NCI-H1694 (cell line): Measurements from ENCODE around the gene EWSR1.

Experiments
- DNase-seq: peaks from one replicate; lab custom pipeline; 2025; lab: John Stamatoyannopoulos, UW

Gene EWSR1

DNA sequence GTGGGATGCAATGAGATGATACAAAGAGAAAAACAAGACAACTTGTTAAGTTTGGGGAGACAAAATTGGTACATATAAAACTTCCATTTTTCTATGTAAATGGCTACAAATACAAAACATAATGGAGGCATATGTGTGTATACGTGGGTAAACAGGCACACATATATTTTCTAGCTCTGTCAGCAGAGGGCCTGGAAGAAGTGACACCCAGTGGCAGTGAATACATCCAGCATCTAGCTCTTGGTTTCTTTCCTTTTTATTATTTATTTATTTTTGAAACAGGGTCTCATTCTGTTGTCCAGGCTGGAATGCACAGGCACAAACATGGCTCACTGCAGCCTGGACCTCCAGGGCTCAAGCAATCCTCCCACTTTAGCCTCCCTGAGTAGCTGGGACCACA, 52.5 kb downstream of the EWSR1 start:
- DNase-seq, result no peak

DNA sequence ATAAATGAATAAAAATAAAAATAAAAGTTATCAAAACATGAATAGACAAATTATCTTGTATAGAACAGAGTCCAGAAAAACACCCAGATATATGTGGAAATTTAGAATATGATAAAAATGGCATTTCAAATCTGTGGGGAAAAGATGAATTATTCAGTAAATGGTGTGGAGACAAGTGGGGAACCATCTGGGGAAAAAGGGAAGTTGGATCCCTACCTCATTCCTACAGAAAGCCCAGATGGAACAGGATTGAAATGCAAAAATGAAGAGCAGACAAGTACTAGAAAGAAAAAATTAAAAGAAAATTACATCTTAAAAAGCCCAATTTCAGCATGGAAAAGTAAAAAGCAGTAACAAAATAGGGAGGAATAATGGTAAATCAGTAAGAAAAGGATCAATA, 55.6 kb downstream of the EWSR1 start:
- no peak for DNase-seq

DNA sequence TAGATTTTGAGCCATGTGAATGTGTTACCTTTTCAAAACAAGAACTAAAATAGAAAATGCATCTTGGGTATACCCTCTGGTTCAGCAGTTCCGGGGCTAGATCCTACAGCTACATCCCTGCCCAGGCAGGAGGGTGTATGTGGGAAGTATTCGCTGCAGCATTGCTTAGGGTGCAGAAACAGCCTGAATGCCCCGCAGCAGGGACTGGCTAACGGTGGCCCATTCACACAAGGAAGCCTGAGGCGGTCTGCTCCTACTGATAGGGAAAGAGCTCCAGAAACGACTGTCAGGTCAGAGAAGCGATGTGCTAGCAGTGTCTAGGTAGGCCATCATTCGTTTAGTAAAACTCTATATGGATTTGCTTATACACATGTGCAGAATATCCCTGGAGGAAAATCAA, 57.3 kb downstream of the EWSR1 start:
- no peak for DNase-seq

DNA sequence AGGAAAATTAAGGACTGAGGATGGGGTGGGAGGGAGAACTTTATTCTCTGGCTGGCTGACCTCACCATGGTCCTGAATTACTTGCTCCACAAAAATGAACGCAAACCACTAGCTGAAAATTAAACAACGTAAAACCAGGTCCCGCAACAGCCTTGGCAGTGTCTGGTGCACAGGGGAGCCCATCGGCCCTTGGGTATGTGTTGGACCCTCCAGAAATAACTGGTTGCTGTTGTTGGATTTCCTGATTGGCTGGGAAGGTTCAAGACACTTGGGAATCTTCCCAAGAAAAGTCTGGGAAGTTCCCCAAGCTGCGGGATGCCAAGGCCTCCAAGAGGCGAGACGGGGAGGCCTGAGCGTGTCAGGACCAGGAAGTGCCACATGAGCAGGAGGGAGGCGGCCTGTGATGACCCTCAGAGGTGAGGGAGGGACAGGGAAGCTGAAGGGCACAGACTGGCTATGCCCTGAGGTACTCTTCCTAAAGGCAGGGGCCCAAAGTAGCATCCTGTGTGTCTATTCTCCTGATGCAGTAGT, 57.8 kb downstream of the EWSR1 start:
- DNase-seq, result no peak

DNA sequence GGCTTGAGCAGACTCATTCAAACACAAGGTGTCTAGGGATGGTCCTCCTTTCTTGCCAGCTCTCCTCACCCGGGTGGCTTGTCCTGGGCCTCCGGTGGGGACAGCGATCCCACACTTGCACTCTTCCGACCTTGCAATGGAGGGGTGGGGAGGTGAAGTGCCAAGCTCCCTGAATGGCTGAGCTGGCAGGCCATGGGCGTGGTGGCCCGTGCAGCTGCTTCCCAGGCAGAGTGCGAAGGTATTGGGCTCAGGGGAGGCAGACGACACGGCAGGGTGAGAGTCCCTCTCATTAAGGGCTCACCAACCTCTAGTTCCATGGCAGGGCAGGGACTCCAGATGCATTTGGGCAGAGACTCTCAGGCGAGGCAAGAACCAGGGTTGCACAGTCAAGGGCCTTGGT, 58.4 kb downstream of the EWSR1 start:
- DNase-seq, result no peak

DNA sequence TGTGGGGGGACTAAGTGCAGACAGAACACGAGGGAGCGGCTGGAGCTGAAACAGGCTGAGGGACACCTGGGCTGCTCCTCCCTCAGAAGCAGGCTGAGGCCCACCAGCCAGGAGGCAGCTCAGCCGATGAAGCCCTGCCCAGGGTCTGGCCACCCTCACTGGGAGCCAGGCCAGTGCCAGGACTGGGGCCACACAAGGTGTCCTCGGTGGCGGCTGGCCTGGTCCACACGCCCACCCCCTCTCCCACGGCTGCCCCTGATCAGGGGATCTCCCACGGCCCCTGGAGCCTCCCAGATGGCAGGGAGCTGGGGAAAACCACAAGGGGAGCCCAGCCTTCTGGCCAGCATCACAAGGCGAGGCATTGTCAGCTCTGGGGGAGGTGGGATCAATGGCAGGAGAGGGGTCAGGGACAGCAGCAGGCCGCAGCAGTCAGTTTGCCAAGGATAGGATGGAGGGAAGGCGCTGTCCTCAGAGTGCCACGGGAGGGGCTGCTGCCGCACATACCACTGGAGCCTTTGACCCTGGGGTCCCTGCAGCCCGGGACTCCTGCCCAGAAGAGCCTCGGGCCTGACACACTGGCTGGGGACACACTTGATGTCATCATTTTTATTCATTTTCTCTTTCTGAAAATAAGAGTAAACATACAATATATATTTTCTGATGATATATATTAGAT, 59.2 kb downstream of the EWSR1 start:
- no peak for DNase-seq

DNA sequence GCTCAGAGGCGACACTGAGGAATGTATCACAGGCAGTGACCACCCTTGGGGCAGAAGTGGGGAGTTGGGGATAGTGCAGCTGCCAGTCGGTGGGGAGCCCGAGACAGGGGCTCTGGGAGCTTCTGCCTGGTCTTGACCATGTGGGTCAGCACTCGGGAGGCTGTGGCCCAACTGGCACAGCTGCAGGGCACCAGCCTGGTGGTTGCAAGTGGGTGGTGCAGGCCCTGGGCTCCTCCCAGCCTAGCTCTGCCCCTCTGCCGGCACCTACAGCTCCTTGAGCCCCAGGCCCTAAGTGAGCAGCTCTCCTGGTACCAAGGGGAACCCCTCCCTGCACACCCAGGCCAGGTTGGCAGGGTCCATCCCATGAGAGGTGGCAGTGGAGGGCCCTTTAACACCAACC, 60.0 kb downstream of the EWSR1 start:
- DNase-seq, result no peak

DNA sequence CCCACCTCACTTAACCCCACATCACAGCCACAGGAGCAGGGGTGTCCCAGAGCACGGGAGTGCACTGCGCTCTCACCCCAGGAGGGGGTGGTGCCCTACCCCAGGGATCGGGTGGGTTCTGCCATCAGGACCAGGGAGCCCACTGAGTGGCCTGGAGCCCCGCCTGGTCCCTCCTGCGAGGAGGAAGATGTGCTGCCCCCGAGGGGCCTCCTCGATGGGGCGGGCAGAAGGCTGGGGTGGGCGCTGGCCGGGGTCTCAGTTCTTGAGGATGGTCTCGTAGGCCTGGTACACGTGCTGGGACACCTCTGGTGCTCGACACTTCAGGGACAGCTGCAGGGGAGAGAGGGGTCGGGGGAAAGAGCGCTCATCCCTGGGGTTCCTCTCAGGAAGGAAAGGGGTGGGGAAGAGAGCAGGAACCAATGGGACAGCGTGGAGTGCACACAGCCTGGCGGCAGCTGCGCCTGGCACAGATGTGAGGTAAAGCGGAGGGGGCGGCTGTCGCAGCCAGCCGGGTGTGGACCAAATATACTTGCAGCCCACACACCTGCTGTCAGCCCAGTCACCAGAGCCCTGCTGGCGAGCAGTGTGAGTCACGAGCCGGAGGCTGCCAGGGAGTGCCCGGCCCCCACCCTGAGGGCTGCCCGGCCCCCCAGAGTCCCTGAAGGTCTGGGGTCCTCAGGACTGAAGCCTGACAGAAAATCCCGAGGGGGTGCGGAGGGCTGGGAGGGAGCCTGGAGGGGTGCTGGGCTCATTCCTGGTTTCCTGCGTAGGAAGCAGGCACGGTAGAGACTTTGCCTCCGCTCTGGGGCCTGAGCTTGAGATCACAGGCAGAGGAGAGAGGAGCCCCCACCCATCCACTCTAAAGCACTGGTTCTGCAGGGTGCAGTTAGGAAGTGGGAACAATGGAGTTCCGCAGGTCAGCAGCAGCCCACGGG, 60.8 kb downstream of the EWSR1 start:
- DNase-seq, result peak; percentile 61

DNA sequence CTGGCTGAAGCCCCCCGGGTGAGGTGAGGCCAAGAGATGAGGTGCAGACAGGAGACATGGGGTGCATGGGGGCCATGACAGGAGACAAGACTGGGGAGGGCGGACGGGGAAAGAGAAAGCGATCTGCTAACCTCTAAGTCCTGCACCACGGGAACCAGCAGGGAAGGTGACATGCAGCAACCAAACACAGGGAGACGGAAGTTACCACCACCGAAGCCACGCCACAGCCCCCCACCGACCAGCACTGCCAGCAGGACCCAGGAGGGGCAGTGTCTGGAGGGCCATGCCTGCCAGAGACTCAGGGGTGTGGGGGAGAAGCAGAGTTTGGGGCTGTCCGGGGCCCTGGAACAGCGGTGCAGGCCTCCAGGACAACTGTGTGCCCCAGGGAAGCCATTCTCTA, 61.5 kb downstream of the EWSR1 start:
- DNase-seq, result no peak

DNA sequence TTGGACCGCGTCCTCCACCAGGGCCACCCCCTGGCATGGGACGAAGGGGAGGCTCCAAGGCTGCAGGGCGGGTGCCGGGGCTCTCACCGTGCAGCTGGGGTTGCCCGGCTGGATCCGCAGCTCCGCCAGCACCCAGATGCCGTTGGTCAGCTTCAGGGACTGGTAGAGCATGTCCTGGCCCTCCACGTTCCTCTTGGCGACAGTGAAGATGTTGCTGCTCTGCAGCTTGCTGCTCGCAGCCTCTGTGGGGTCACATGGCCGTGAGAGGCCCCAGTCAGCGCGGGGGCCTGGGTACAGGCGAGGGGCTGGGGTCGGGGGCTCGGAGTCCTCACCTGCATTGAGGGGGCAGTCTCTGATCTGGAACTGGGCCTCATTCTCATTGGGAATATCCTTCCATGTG, 62.2 kb downstream of the EWSR1 start:
- no peak for DNase-seq

DNA sequence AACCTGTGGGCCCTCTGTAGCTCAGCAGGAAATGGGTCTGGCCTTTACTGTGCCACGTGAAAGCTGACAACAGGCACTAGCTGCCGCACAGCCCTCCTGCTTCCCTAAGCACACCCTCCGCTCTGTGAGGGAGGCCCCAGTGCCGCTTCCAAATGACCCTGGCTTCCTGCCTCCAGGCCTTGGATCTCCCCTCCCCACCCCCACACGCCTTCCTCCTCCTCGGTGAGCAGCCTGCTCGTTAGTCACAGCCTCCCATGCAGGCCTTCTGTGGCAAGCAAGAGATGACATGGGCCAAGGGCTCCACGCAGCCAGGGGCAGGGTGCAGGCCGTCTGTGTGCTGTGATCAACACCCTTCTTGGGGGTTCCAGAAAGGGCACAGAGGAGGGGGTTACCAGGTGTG, 62.7 kb downstream of the EWSR1 start:
- DNase-seq, result no peak

DNA sequence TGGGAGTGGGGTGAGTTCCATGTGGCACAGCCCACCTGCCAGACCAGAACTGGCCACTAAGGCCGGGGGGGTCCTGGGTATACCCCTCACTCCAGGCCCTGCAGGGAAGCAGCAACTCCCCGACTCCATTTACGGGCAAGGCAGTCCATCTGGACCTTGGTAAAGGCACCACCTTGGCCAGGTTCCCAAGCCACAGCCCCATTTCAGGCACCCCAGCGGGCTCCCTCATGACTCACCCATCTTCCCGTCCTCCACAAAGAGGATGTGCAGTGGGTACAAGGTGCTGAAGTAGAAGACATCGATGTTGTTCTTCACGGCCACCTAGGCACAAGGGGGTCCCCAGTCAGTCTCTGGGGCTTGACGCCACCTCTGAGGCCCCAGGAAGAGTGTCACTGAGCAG, 63.1 kb downstream of the EWSR1 start:
- DNase-seq, result no peak

DNA sequence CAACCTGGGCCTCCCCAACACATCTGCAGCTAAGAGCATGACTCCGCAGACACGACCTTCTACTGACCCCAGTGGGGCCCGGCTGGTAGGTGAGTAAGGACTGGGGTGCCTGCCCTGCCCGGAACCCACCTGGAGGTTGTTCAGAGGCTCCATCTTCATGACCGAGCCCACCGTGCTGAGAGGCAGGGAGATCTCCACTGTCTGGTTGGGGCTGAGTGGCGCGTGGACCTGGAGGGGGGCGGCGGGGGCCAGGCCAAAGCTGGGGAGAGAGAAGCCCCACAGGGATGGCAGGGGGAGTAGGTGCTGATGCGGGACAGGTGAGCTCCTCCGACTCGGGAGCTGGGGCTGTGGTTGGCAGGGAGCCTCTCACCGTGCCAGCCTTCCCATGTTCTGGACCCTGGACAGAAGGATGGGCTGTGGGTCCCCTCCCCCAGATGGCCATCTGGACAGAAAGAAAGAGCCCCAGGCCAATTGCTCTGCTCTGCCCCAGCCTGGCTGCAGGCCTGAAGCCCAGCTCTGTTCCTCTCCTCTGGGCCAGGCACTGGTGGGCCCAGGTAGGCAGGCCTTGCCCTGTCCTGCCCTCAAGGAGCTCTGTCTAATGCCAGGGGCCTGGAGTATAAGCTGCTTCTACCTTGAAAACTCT, 63.7 kb downstream of the EWSR1 start:
- DNase-seq, result no peak

DNA sequence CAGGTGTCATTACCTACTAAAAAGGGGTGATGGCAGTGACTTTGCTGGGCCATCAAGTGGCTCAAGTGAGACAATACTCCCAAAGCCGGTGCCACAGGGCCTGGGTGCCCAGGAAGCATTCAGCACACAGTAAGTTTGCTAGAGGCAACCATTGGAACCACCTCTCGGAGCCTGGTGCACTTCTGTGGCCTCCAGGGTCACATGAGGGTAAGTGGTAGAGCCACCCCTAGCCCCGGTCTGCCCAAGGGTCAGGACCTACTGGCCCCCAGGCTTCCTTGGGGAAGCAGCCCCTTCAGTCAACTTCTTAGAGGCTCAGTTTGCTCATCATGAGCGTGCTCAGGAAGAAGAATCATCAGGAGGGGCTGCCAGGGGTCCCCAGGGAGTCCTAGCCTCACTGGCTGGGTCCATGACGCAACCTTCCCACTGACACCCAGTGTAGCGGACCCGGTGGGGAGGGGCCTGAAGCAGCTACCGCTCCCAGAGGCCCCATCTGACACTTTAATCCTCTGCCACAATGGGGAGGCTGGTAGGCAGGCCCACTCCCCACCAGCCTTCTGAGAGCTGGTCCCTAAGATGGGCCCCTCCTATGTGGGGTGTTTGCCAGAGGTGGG, 64.9 kb downstream of the EWSR1 start:
- DNase-seq, result no peak

DNA sequence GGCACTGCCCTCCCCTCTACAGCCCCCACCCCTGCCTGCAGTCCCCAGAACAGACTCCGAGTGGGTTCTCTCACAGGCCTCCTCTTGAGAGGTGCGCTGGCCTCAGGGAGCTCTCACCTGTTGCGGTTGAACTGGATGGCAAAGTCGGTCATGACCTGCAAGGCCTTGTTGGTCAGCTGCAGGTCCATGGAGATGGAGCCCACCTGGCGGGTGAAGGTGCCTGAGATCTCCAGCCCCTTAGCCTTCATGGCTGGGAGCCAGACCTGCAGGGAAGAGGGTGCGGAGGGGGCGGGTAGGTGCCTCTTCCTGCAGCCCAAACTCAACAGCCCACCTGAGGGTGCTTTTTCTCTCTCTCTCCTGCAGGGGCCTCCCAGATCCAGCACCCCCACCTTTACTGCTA, 66.1 kb downstream of the EWSR1 start:
- DNase-seq, result no peak

DNA sequence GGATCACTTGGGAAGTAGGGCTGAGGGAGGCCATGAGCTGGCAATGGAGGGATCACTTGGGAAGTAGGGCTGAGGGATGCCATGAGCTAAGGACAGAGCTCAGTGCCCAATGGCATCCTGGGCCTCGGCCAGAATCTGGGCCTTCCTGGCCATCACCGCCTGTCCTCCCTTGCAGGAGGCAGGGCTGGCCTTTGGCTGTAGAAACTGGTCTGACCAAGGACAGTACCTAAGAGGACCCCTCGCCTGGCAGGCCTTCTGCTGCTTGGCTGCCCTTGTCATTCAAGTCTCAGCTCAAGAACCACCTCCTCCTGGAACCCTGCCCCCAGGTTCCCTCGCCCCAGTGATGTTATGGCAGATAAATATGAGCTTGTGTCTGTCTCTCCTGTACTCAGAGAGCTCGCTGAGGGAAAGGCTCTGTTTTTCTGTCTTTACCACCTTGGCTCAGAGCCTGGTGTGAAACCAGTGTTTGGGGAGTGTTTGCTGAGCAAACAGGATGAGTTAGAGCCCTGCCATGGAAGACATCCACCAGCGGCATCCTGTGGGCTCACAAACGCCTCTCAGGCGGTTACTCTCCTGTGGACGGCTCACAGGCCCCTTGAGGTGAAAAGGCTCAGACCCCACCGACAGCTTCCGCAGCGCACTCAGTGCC, 66.8 kb downstream of the EWSR1 start:
- DNase-seq, result no peak

DNA sequence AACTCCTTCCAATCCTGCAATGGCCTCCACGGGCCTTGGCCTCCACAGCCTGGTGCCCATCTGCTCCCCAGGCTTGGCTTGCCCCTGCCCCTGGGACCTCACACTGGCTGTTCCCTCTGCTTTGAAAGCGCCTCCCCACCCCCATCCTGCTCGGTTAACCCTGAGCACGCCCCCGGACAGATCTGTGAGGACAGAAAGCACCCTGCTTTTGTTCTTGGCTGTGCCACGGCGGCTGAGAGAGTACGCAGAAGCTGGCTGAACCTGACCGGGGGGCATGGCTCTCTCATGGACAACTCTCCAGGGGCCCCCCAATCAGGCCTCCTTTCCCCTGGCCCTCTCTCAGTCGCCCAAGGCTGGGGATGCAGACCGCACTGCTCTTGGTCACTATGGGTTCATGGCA, 67.6 kb downstream of the EWSR1 start:
- DNase-seq, result no peak

DNA sequence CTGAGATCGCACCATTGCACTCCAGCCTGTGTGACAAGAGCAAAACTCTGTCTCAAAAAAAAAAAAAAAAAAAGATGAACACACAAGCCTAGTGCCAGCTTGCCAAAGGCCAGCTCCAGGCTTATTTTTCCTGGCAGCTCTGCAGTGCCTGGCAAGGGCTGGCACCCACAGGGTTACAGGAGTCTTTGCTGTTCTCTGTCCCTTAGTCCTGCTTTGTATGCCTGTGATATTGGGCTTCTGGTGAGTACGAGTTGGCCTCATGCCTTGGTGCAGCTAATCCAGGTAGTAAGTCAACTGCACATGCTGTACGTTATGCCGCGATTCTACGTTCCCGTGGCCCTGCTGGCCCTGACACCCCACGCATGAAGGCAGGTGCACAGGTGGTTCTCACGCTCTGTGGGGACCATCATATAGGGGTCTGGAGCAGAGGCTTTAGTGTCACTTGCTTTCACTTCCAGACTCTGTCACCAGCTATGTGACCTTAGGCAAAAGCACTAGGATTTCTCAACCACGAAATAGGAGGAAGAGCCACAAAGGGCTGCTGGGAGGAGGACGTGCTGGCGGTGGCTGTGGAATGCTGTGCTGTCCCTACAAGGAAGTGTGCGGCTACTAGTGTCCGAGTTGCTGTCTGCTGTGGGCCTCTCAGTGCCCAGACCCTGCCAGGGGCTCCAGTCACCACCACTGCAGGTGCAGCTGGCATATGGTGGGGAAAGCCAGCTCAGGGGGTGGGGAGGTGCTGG, 68.9 kb downstream of the EWSR1 start:
- no peak for DNase-seq

DNA sequence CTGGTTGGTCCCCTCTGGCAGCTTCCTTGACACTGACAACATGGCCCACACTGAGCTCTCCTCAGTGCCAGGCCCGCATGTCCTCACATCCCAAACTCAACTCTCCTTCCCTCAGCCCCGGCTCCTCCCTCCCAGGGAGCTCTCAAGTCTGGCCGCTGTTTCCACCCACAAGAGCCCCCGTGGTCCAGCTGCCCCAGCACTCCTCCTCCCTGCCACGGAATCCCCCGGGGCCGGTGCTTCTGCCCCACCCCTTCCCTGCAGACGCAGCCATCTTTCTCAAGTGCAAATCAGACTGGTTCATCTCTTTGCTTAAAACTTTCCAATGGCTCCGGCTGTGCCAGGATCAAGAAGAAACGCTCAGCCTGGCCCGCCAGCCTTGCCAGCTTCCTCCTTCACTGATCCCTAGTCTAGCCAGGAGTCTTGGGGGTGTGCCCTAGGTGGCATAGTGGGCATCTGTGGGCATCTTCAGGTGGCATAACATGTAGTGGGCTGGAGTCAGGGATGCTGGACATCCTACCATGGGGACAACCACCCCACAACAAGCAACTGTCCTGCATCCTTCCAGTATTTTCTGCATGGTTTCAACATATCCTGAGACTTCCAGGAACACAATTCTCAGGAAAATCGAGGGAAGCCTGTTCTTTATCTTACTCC, 69.7 kb downstream of the EWSR1 start:
- no peak for DNase-seq

DNA sequence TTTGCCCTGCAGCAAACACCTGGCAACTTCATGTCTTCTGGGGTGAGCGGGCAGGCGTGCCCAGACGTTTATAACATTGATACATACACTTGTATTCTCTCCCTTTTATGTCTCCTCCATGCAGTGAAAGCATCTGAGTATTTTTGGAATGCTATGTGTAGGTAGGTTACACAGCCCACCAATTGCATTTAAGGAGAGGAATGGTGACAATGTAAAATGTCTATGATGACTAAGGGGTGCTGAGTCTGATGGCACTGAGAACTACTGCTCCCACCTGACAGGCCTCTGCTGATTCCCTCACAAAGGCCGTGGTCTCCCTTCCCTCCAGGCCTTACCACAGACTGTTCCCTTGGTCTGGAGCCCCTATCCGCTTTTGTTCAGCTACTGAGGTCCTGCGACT, 70.3 kb downstream of the EWSR1 start:
- no peak for DNase-seq
